ENCODE results near the gene KCNF1. TPM values are rescaled to one million over a fixed set of nuclear protein-coding genes. Genes with fewer than 3 reads are reported as not detected.

The KCNF1 gene
- total and polyA plus RNA-seq, 2 of the 8 experiments (the other 6 are each of a cell fraction or from before 2014, with no cell fraction given): 0.48 to 1.5 TPM

DNA sequence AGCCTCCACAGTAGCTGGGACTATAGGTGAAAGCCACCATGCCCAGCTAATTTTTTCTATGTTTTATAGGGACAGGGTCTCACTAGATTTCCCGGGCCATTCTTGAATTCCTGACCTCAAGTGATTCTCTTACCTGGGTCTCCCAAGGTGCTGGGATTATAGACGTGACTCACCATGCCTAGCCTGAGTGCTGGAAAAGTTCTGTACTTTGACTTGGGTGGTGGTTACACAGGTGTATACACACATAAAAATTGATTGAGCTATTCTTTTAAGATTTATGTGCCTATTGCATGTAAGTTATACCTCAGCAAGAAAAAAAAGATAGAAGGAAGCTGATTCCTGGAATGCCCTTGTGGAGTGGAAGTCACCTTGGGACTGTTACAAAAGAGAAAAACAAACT lies 34.8 kb upstream of the KCNF1 start:
- Histone ChIP-seq H3K23me2 (ENCODE audit: low read depth, low read length) (no peaks in the 10 kb centered on the region), H2BK15ac (ENCODE audit: low read length) (no peak overlapping the region), H4K8ac (ENCODE audit: extremely low read depth, insufficient read depth, low read length) (no peak overlapping the region), H3K4me3 (ENCODE audit: extremely low read depth in 1 of 4, insufficient read depth in 2 of 4, low read depth in 3 of 4, low read length in 4 of 4) (no peak overlapping the region), H3K79me1 (ENCODE audit: low read depth, low read length) (no peaks in the 10 kb centered on the region; the same call in 1 of the 2 replicates), H3K14ac (ENCODE audit: insufficient read length) (no peak overlapping the region), H3K27me3 (replicated peaks in 1 of 4; ENCODE audit: control insufficient read depth in 3 of 4, extremely low read depth in 1 of 4, insufficient read depth in 3 of 4, low read length in 3 of 4) (no peaks in the 10 kb centered on the region), H3K4me1 (replicated peaks in 1 of 4; ENCODE audit: control insufficient read depth in 3 of 4, insufficient read depth in 4 of 4, low read length in 3 of 4) (peaks cover 0 to 7% (median 0%) of the 10 kb centered on the region in 4 experiments; a peak in 1 of 7 replicates), H4K91ac (replicated peaks; ENCODE audit: insufficient read length, low read length) (no peak overlapping the region), H3K36me3 (ENCODE audit: control insufficient read depth in 2 of 4, insufficient read depth in 4 of 4, low read length in 3 of 4) (no peaks in the 10 kb centered on the region), H3K4ac (replicated peaks; ENCODE audit: insufficient read length, low read depth, low read length) (no peak overlapping the region), H2BK20ac (ENCODE audit: low read length) (no peak overlapping the region), H3K23ac (ENCODE audit: insufficient read length) (no peak overlapping the region), H2AK5ac (ENCODE audit: low read depth, low read length) (no peak overlapping the region), H3K18ac (ENCODE audit: extremely low read depth, low read length) (no peak overlapping the region), H3K9ac (replicated peaks in 1 of 4; ENCODE audit: extremely low read depth in 1 of 4, low read depth in 3 of 4, low read length in 3 of 4) (no peak overlapping the region), H2BK12ac (ENCODE audit: low read depth, low read length) (no peak overlapping the region), H3K27ac (ENCODE audit: low read depth, low read length) (no peak overlapping the region), H2BK120ac (replicated peaks; ENCODE audit: low read depth, low read length) (no peak overlapping the region), H2BK5ac (ENCODE audit: low read depth, low read length) (no peak overlapping the region), H2AFZ (ENCODE audit: low read length) (no peak overlapping the region), H3K4me2 (ENCODE audit: insufficient read depth in 1 of 2, low read depth in 2 of 2, low read length in 2 of 2) (no peak overlapping the region), H4K5ac (ENCODE audit: insufficient read length, low read depth, low read length) (no peak overlapping the region), H3K56ac (replicated peaks; ENCODE audit: insufficient read length, low read depth, low read length) (no peak overlapping the region), H3K9me3 (ENCODE audit: insufficient read depth in 2 of 2, low read depth in 1 of 2, low read length in 1 of 2) (no peaks in the 10 kb centered on the region), H4K20me1 (replicated peaks in 1 of 2; ENCODE audit: control insufficient read depth in 1 of 2, insufficient read depth in 2 of 2, low read length in 2 of 2) (no peaks in the 10 kb centered on the region), H3K79me2 (ENCODE audit: control insufficient read depth in 1 of 2, insufficient read depth in 2 of 2, low read length in 2 of 2) (no peaks in the 10 kb centered on the region)
- WGBS, 2 experiments (ENCODE audit: extremely low coverage in 1 of 2, insufficient coverage in 1 of 2, insufficient read length in 1 of 2, insufficient replicate concordance in 2 of 2, low coverage in 1 of 2, low lambda C conversion rate in 2 of 2, missing lambda C conversion rate in 1 of 2): 77% methylated on average over 2 of the region's 2 CpGs; no CpG with 5 or more reads in 1 of the 2 experiments
- no peak for FAIRE-seq
- POLR2A ChIA-PET (ENCODE audit: partially characterized antibody): interaction anchor here (0.9 kb wide), 1 partner anchor 42 kb away, joined by 3 read pairs; no protein-coding TSS in a partner anchor
- CTCF ChIA-PET (ENCODE audit: partially characterized antibody): interaction anchor here (0.7 to 2.5 kb wide), 7 partner anchors 11 to 60 kb away, joined by 3 to 10 read pairs (median 5); no protein-coding TSS in a partner anchor
- DNase-seq (ENCODE audit: low read depth in 1 of 2, low spot score in 2 of 2): no peak
- TF ChIP-seq SP4 (IDR thresholded peaks at IDR 0.05; ENCODE audit: low read length): no peak
- TF ChIP-seq RBBP5 (IDR thresholded peaks at IDR 0.05; ENCODE audit: borderline replicate concordance, low read depth, low read length): no peak
- TF ChIP-seq TBP (IDR thresholded peaks at IDR 0.05; ENCODE audit: low read depth, low read length): no peak
- no peak for TF ChIP-seq SP2 (IDR thresholded peaks at IDR 0.05; ENCODE audit: low read length)
- TF ChIP-seq YY1 (IDR thresholded peaks at IDR 0.05; ENCODE audit: low read depth, low read length): no peak
- TF ChIP-seq EGR1 (IDR thresholded peaks at IDR 0.05; ENCODE audit: borderline replicate concordance, low read depth, low read length): no peak
- no peak for TF ChIP-seq BCL11A (IDR thresholded peaks at IDR 0.05; ENCODE audit: low read depth in 2 of 2, low read length in 2 of 2)
- TF ChIP-seq ZNF274 (IDR thresholded peaks at IDR 0.05; ENCODE audit: borderline replicate concordance, extremely low read depth, low read length): no peak
- TF ChIP-seq CREB1 (IDR thresholded peaks at IDR 0.05): no peak
- no peak for TF ChIP-seq TEAD4 (IDR thresholded peaks at IDR 0.05; ENCODE audit: low read depth, low read length)
- no peak for TF ChIP-seq CHD1 (IDR thresholded peaks at IDR 0.05; ENCODE audit: low read depth, low read length)
- no peak for TF ChIP-seq NANOG (IDR thresholded peaks at IDR 0.05; ENCODE audit: insufficient read depth, low read depth, low read length, poor library complexity, severe bottlenecking)
- TF ChIP-seq EZH2 (IDR thresholded peaks at IDR 0.05; ENCODE audit: low read depth, low read length, severe bottlenecking): no peak
- TF ChIP-seq HDAC6 (IDR thresholded peaks at IDR 0.05; ENCODE audit: low read depth, low read length): no peak
